Activated CD4-positive, alpha-beta T cell treated with anti-CD3 and anti-CD28 coated beads, Interleukin-10, Interleukin-2, amounts not matched to agents 100 ng/mL and 50 ng/mL, durations not matched to agents 16 hours and 8 hours (primary cell): ENCODE measurements around the gene ANKRD17.

Experiments used
- DNase-seq: peaks from one replicate; pipeline ENCODE4 v3.0.0-alpha.2; 2020

The ANKRD17 gene

GRCh38 chr4:73197220-73197619 lies 61.4 kb downstream of the ANKRD17 start:
- DNase-seq, result no peak

- DNase-seq, result no peak
These were observed 64.5 kb downstream of the ANKRD17 start for GRCh38 chr4:73194064-73194463.

- DNase-seq, result no peak
These were observed 64.9 kb downstream of the ANKRD17 start for GRCh38 chr4:73193659-73194058.

- no peak for DNase-seq
These were observed 65.4 kb downstream of the ANKRD17 start for GRCh38 chr4:73193155-73193554.

GRCh38 chr4:73189274-73189810 lies 69.3 kb downstream of the ANKRD17 start:
- no peak for DNase-seq

- DNase-seq, result no peak
These were observed 71.3 kb downstream of the ANKRD17 start for GRCh38 chr4:73187325-73187724.

GRCh38 chr4:73185903-73186302 lies 72.7 kb downstream of the ANKRD17 start:
- no peak for DNase-seq

GRCh38 chr4:73181231-73181630 lies 77.4 kb downstream of the ANKRD17 start:
- DNase-seq, result no peak

GRCh38 chr4:73178389-73178788 lies 80.2 kb downstream of the ANKRD17 start:
- DNase-seq, result no peak

- DNase-seq, result no peak
These were observed 86.4 kb downstream of the ANKRD17 start for GRCh38 chr4:73172161-73172560.

- no peak for DNase-seq
These were observed 87.9 kb downstream of the ANKRD17 start for GRCh38 chr4:73170518-73171198.

- DNase-seq, result no peak
These were observed 92.4 kb downstream of the ANKRD17 start for GRCh38 chr4:73166212-73166611.

GRCh38 chr4:73161527-73162185 lies 96.9 kb downstream of the ANKRD17 start:
- DNase-seq, result no peak

- no peak for DNase-seq
These were observed 102.2 kb downstream of the ANKRD17 start for GRCh38 chr4:73156394-73156793.

- DNase-seq, result no peak
These were observed 105.7 kb downstream of the ANKRD17 start for GRCh38 chr4:73152893-73153292.

GRCh38 chr4:73142995-73143547 lies 115.5 kb downstream of the ANKRD17 start:
- DNase-seq, result no peak

- DNase-seq, result no peak
These were observed 118.6 kb downstream of the ANKRD17 start for GRCh38 chr4:73139991-73140390.

- DNase-seq, result no peak
These were observed 119.4 kb downstream of the ANKRD17 start for GRCh38 chr4:73139245-73139644.

- no peak for DNase-seq
These were observed 121.5 kb downstream of the ANKRD17 start for GRCh38 chr4:73137121-73137520.

GRCh38 chr4:73133784-73134183 lies 124.8 kb downstream of the ANKRD17 start:
- DNase-seq, result no peak

GRCh38 chr4:73131281-73131680 lies 127.3 kb downstream of the ANKRD17 start:
- DNase-seq, result no peak

GRCh38 chr4:73129319-73129718 lies 129.3 kb downstream of the ANKRD17 start:
- no peak for DNase-seq

- DNase-seq, result no peak
These were observed 130.7 kb downstream of the ANKRD17 start for GRCh38 chr4:73127839-73128453.

- DNase-seq, result no peak
These were observed 149.1 kb downstream of the ANKRD17 start for GRCh38 chr4:73109493-73109892.
